ES-I3 (cell line): Measurements from ENCODE around the gene GH1.

ENCODE experiments used
- H3K36me3 ChIP-seq: 2 replicates; pipeline ENCODE4 v1.6.1; 2013; ENCODE audit warnings: mild to moderate bottlenecking, low read length, control low read depth, moderate library complexity; ENCODE audit not compliant: insufficient read depth
- H3K4me1 ChIP-seq: 2 replicates; pipeline ENCODE4 v1.6.1; 2013; ENCODE audit warnings: mild to moderate bottlenecking, control low read depth, low read length; ENCODE audit not compliant: insufficient read depth
- H3K9ac ChIP-seq: 2 replicates; pipeline ENCODE4 v1.6.1; 2013; ENCODE audit warnings: low read depth, mild to moderate bottlenecking, low read length, moderate library complexity
- H3K9me3 ChIP-seq: 2 replicates; pipeline ENCODE4 v1.6.1; 2013; ENCODE audit warnings: mild to moderate bottlenecking, low read length, moderate library complexity; ENCODE audit not compliant: control insufficient read depth, insufficient read depth

Gene GH1

DNA sequence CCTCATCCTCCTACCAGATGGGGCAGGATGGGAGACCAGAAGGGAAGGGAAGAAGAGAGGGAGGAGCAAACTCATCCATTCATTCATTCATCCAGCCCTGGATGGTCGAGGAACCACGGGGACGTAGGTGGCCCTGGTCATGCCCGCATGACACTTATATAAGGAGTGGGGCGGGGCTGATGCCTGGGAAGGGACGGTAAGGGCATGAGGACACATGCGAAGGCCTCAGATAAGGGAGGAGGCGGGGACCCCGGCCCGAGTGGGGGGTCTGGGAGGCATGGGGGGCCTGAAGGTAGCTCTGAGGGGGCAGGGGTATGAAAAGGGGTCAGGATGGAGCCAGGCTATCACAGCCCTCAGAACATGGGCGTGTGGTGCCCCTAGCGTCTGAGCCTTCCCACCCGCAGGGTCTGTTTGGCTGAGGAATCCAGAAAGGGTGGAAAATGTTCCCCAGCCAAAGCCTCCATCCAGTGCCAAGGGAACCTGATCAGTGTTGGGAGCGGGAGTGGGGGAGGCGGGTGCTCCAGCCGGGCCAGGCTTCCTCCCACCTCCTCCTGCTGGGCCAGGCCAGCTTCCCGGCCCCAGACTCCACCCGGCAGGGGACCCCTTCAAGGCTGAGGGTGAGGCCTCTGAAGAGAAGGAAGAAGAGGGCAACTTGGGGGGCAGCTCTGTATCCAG lies 31.1 kb upstream of the GH1 start:
- H3K4me1 ChIP-seq, result peaks cover 18% of the 10 kb centered on the region; the same call in 1 of the 2 replicates
- H3K9me3 ChIP-seq, result no peaks in the 10 kb centered on the region
- H3K9ac ChIP-seq, result no peak overlapping the region
- H3K36me3 ChIP-seq, result no peaks in the 10 kb centered on the region

DNA sequence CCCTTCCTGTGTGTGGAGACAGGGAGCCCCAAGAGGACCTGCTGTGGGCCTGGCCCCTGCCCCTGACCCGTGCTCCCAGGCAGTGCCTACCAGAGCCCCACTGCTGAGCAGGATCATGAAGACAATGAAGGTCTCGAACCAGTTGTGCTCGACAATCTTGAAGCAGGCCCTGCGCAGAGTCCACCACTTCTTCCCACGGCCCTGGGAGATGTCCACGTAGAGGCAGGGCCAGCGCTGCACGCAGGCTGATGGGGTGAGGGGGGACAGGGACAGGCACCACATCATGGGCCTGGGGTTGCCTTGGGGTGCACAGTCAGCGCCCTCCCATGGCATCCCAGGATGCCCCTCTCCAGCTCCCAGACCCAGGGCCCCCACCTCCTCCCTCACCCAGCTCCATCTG lies 29.9 kb upstream of the GH1 start:
- Histone ChIP-seq H3K9me3 (no peaks in the 10 kb centered on the region), H3K4me1 (peaks cover 8% of the 10 kb centered on the region; the same call in 1 of the 2 replicates), H3K9ac (no peak overlapping the region), H3K36me3 (no peaks in the 10 kb centered on the region)

DNA sequence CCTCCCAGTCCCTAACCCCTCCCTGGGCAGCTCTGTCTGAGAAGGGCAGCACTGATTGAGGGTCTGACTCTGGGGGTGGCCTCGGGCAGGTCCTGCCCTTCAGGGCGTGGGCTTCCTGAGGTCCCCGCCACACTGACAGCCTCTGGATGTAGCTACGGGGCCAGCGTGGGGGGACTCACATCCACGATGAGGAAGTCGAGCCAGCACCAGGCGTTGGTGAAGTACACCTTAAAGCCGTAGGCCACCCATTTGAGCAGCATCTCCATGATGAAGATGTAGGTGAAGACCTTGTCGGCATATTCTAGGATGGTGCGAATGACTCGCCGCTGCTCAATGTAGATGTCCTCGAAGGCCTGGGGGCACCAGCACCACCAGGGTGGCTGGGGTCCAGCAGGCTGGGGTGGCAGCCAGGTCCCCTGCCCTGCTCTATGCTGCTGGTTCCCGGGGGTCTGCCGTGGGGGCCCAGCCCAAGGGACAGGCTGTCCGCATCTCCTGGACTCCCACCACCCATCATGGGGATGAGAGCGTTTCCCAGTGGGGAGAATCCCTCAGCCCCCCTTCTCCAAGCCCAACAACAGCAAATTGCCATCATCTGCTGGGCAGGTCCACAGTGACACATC lies 29.2 kb upstream of the GH1 start:
- no peaks in the 10 kb centered on the region for H3K36me3 ChIP-seq
- no peak overlapping the region for H3K9ac ChIP-seq
- no peaks in the 10 kb centered on the region for H3K9me3 ChIP-seq
- peaks cover 8% of the 10 kb centered on the region; the same call in 1 of the 2 replicates for H3K4me1 ChIP-seq

DNA sequence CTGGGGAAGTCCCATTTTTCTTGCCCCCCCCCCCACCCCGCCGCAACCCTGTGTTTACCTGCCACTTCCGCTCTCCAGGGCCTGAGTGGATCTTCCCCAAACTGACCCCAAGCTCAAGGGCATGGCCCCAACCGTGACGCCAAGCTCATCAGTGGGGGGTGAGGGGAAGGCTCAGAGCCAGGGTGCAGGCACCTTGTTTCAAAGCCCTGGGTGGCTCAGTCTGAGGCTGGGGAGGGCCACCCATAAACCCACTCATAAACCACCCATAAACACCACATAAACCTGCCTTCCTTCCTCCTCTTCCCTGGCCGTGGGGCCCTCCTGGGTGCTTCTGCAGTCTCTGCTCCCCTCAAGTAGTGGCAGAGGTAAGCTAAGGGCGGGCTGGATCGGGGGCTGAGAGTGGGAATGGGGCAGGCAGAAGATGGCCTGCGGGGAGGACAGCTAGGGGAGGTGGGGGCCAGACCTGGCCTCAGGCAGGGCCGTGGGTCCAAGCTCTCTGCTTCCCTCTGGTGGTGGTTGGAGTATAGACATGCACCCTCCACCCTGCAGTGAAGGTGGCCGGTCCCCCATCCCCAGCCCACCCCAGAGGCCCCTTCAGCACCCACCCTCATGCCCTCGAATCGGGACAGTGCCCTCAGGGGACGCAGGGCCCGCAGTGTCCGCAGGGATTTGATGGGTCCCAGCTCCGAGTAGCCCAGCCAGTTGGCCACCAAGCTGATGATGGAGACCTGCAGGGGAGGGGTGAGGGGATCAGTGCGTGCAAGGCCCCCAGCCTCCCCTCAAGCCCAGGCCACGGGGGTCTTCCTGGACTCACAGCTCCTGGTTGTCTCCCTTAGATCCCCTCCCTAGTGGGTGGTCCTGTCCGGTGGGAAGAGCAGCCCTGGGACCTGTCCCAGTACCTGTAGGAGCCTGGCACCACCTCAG lies 28.1 kb upstream of the GH1 start:
- H3K4me1 ChIP-seq, result peaks cover 8% of the 10 kb centered on the region; the same call in 1 of the 2 replicates
- H3K9me3 ChIP-seq, result no peaks in the 10 kb centered on the region
- no peak overlapping the region for H3K9ac ChIP-seq
- H3K36me3 ChIP-seq, result no peaks in the 10 kb centered on the region

DNA sequence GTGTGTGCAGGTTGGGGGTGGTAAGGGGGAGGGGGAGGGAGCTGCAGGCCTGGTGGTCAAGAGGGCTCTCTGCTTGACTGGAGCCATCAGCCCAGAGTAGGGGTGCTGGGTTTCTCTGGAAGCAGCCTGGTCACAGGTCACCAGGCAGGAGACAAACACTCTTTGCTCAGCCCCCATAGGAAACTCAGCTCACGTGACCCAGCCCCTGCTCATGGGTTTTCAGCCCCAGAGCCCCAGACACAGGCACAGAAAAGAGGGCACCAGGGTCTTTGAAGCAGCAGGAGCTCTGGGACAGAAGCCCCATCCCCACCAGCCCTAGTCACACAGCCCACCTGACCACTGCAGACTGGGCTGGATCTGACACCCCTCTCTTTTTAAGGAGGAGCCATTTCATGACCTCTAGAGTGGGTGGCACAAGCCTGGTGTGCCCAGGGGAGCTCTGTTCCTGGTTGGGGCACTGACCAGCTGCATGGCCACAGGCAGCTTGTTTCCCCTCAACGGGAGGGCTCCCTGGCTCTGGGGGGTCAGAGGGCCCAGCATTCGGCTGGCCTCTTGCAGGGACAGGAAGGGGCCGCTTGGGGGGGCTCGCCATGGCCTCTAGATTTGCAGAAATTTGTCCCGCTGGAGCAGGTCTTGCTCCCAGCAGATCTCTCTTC lies 27.3 kb upstream of the GH1 start:
- H3K4me1 ChIP-seq, result peaks cover 8% of the 10 kb centered on the region; the same call in 1 of the 2 replicates
- H3K9me3 ChIP-seq, result no peaks in the 10 kb centered on the region
- H3K9ac ChIP-seq, result no peak overlapping the region
- no peaks in the 10 kb centered on the region for H3K36me3 ChIP-seq

DNA sequence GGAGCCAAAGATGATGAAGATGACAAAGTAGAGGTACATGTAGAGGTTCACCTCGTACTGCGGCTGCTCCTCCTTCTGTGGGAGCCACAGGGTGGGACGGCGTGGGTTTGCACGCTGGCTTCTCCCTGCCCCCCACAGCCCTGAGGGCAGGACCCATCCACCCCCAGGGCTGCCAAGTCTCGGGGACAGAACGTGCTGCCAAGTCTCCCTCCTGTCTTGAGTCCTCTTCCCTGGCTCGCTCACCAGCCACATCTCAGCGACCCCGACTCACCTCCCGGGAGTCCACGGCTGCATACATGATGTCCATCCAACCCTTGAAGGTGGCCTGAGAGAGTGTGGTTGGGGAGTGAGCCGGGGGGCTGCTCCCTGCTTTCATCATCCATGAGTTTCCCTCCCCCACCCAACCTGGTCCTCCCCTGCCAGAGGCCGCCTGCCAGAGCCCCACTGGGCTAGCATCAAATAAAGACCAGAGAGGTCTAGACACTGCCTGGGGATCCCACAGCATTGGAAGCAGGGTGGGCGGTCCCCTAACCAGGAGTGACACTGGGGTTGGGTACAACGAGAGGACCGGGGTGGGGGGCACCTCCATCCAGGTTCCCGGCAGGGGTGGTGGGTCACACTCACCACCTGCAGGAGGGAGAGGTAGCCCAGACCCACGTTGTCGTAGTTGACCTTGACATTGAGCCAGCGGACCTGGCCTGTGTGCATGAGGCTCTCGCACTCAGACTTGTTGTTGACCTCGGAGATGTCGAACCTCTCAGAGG lies 26.3 kb upstream of the GH1 start:
- no peaks in the 10 kb centered on the region for H3K9me3 ChIP-seq
- H3K4me1 ChIP-seq, result peaks cover 4% of the 10 kb centered on the region; the same call in 1 of the 2 replicates
- H3K36me3 ChIP-seq, result no peaks in the 10 kb centered on the region
- no peak overlapping the region for H3K9ac ChIP-seq

DNA sequence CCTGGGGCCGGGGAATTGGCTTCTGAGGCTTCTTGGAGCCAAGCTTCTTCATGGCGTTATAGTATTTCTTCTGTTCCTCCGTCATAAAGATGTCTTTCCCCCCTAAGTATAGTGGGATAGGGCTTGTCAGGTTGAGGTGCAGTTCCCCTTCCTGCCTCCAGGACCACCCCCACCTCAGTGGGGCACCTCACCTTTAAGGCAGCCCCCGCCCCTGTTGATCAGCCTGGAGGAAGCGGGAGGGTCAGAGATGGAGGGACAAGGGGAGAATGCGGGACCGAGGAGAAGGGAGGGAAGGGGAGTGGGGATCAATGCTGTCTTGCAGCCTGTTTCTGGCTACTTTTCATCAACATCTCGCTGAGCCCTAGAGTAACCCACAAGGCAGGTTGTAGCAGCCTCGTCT lies 25.1 kb upstream of the GH1 start:
- Histone ChIP-seq H3K36me3 (no peaks in the 10 kb centered on the region), H3K4me1 (peaks cover 4% of the 10 kb centered on the region; the same call in 1 of the 2 replicates), H3K9ac (no peak overlapping the region), H3K9me3 (no peaks in the 10 kb centered on the region)

DNA sequence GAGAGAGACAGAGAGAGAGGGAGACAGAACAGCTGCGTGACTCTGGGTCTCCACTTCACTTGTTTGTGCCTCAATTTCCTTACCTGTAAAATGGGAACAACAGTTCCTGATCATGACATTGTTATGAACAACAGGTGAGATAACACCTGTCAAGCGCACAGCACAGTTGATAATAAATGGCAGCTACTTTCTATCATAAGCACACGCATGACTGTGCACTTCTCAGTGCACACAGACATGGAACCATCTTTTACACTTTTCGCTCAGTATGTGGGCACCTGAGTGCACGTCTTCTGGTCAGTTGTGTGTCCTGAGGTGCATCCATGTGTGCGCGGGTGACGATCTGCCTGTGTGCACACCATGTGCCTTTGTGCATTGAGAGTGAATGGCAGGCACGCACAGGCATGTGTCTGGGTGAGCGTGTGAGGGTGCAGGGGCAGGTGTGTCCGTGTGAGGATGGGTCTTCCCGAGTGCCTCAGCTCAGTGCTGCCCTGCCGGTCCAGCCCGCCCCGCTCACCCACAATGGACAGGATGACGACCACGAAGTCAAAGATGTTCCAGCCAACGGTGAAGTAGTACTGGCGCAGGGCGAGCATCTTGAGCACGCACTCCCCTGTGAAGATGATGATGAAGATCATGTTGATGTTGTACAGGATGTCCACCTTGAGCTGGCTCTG lies 23.8 kb upstream of the GH1 start:
- Histone ChIP-seq H3K4me1 (peaks cover 4% of the 10 kb centered on the region; the same call in 1 of the 2 replicates), H3K9ac (no peak overlapping the region), H3K36me3 (no peaks in the 10 kb centered on the region), H3K9me3 (no peaks in the 10 kb centered on the region)

DNA sequence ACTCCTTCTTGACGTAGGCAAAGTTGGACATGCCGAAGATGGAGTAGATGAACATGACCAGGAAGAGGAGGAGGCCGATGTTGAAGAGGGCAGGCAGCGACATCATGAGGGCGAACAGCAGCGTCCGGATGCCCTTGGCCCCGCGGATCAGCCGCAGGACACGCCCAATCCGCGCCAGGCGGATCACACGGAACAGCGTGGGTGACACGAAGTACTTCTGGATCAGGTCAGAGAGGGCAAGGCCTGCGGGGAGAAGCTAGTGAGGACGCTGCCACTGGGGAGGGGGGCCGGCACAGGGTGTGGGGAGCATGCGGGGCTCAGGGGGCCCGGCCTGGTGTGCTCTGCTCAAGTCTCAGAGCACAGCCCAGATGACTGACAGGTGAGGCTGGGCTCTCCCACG lies 23.1 kb upstream of the GH1 start:
- Histone ChIP-seq H3K36me3 (no peaks in the 10 kb centered on the region), H3K4me1 (peaks cover 4% of the 10 kb centered on the region; the same call in 1 of the 2 replicates), H3K9me3 (no peaks in the 10 kb centered on the region), H3K9ac (no peak overlapping the region)

DNA sequence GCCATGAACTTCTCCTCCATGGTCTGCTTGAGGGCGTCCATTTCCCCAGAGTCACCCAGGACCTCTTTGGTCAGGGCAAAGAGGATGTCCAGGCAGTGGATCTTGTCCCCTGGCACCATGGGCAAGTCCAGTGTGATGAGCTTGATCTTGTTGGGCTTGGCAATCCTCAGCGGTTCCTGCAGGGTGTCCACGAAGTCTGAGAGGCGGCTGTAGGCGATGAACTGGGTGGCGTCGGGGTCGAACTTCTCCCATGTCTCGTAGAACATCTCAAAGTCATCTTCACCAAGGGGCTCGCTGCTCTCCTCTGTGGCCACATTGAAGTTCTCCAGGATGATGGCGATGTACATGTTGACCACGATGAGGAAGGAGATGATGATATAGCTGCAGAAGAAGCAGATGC lies 22.5 kb upstream of the GH1 start:
- no peaks in the 10 kb centered on the region; the same call in 1 of the 2 replicates for H3K4me1 ChIP-seq
- H3K9me3 ChIP-seq, result no peaks in the 10 kb centered on the region
- H3K9ac ChIP-seq, result no peak overlapping the region
- H3K36me3 ChIP-seq, result no peaks in the 10 kb centered on the region

DNA sequence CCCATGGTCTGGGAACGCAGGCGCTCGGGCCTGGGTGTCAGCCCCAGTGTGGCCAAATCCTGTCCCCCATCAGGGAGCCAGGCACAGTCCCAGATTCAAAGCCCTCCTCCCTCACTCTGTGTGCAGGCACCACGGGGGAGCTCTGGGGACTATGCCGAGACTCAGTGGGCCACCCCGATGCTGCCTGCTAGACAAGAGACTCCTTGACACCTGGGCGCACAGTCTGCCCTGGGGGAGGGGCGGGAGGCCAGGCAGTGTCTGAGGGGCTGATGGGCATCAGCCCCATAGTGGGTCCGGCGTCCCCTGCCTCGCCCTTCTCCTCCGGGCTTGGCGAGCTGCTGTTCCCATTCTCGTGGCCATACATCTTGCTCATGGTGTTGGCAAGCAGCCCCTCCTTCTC lies 21.9 kb upstream of the GH1 start:
- Histone ChIP-seq H3K9ac (no peak overlapping the region), H3K9me3 (no peaks in the 10 kb centered on the region), H3K36me3 (no peaks in the 10 kb centered on the region), H3K4me1 (no peaks in the 10 kb centered on the region; the same call in 1 of the 2 replicates)

DNA sequence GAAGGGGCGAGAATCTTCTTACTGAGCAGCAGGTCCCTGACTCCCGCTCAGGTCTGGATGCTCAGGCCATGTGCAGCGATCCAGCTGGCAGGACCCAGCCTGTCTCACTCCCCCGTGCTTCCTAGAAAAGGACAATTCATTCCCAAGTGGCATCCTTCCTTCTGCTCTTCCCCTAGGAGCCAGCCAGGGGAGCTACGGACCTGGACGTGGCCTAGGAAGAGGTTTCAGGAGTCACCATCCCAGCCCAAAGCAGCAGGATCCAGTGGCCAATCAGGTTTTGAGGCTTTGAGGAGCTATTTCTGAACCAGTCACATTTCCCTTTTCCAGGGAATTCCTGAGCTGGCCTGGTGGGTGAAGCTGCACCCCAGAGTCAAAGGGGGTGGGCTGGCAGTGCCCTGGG lies 21.2 kb upstream of the GH1 start:
- H3K4me1 ChIP-seq, result no peaks in the 10 kb centered on the region; the same call in 1 of the 2 replicates
- H3K9me3 ChIP-seq, result no peaks in the 10 kb centered on the region
- H3K36me3 ChIP-seq, result no peaks in the 10 kb centered on the region
- no peak overlapping the region for H3K9ac ChIP-seq

DNA sequence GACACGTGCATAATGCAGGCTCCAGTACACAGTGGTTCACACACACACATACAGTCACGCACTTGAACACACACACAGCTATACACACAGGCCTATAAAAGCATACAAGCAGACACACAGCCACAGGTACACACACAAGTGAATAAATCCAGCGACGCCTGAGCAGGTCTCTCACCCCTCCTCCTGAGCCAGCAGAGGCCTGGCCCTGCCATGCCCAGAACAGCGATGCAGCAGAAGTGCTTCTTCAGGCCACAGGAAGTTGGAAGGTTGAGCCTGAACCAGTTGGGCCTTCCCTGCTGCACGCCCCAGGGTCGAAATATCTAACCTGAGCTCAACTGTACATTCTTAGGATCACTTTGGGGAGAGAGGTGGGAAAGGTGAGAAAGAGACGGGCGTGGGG lies 20.8 kb upstream of the GH1 start:
- no peaks in the 10 kb centered on the region for H3K36me3 ChIP-seq
- H3K9me3 ChIP-seq, result no peaks in the 10 kb centered on the region
- no peaks in the 10 kb centered on the region; the same call in 1 of the 2 replicates for H3K4me1 ChIP-seq
- no peak overlapping the region for H3K9ac ChIP-seq
